Endothelial cell of umbilical vein (primary cell): ENCODE measurements around the gene LCOR. TPM values are rescaled to one million over a fixed set of nuclear protein-coding genes. Genes with fewer than 3 reads are reported as not detected.

Experiments
- BruUV-seq: library from RNA; stranded (reverse); fragments of 400-500 nt; replicated peaks from 2 replicates; lab custom pipeline; 2021; lab: Mats Ljungman, UMichigan
- CTCF ChIA-PET: fragments of 300-600, 350-600 bp; sonication (Branson Sonifier 250); formaldehyde crosslinking; loops from one replicate; lab custom pipeline; 2021; ENCODE audit warnings: antibody characterized with exemption, inconsistent platforms; lab: Charles Lee
- POLR2A ChIA-PET: fragments of 300-600, 350-600 bp; sonication (Branson Sonifier 250); formaldehyde crosslinking; loops from one replicate; lab custom pipeline; 2021; ENCODE audit warnings: antibody characterized with exemption, inconsistent platforms; lab: Charles Lee
- DNase-seq: peaks from one replicate; pipeline ENCODE4 v3.0.0-alpha.2; 2011; ENCODE audit warnings: low read depth, low spot score
- FAIRE-seq: peaks from 2 replicates; lab custom pipeline; 2011; peaks lifted over from hg19 to GRCh38; lab: Jason Lieb, UNC
- H2AFZ ChIP-seq: 2 replicates; pipeline ENCODE4 v1.6.0; 2012; ENCODE audit warnings: low read depth, low read length, control low read depth, inconsistent platforms
- H3K27ac ChIP-seq: 2 replicates; pipeline ENCODE4 v1.5.1; 2011; ENCODE audit warnings: low read depth, mild to moderate bottlenecking, control low read depth, low read length, moderate library complexity; ENCODE audit not compliant: insufficient read depth
- H3K27me3 ChIP-seq, 2 experiments: 2 replicates each; pipeline versions ENCODE4 v1.6.0 to v1.6.1; 2011; ENCODE audit warnings: low read length in 2 of 2, mixed read lengths in 1 of 2; ENCODE audit not compliant: control insufficient read depth in 2 of 2, insufficient read depth in 2 of 2
- H3K36me3 ChIP-seq, 2 experiments: 2 replicates in 1 of 2; 3 replicates in 1 of 2; pipeline ENCODE4 v1.5.1; 2011; ENCODE audit warnings: low read length in 2 of 2, mild to moderate bottlenecking in 1 of 2, moderate library complexity in 1 of 2; ENCODE audit not compliant: control insufficient read depth in 2 of 2, insufficient read depth in 2 of 2; ENCODE audit errors: extremely low read depth in 1 of 2
- H3K4me1 ChIP-seq: 3 replicates; pipeline ENCODE4 v1.5.1; 2011; ENCODE audit warnings: mild to moderate bottlenecking, low read length; ENCODE audit not compliant: control insufficient read depth, insufficient read depth; ENCODE audit errors: extremely low read depth
- H3K4me2 ChIP-seq: 2 replicates; pipeline ENCODE4 v1.6.1; 2011; ENCODE audit warnings: low read length, control low read depth, mixed read lengths; ENCODE audit not compliant: insufficient read depth
- H3K4me3 ChIP-seq, 3 experiments: fragments of 200-600 bp in 1 of 3; sonication (generic), shearing (Covaris generic) in 1 of 3; replicated peaks in 1 of 3; 2 replicates each; pipeline ENCODE4 v1.5.1; 2011 to 2016; ENCODE audit warnings: control low read depth in 3 of 3, low read length in 3 of 3, mild to moderate bottlenecking in 2 of 3, inconsistent platforms in 1 of 3, low read depth in 1 of 3, moderate library complexity in 1 of 3; ENCODE audit not compliant: insufficient read depth in 1 of 3
- H3K79me2 ChIP-seq: 2 replicates; pipeline ENCODE4 v1.6.0; 2012; ENCODE audit warnings: low read length, inconsistent platforms; ENCODE audit not compliant: control insufficient read depth, insufficient read depth
- H3K9ac ChIP-seq: replicated peaks from 2 replicates; pipeline ENCODE3; 2011; ENCODE audit warnings: low read length, control low read depth; ENCODE audit not compliant: insufficient read depth; ENCODE audit errors: extremely low read depth
- H3K9me1 ChIP-seq: replicated peaks from 3 replicates; pipeline ENCODE4 v1.6.0; 2011; ENCODE audit warnings: mild to moderate bottlenecking, low read length; ENCODE audit not compliant: control insufficient read depth, insufficient read depth; ENCODE audit errors: extremely low read depth
- H3K9me3 ChIP-seq: replicated peaks from 2 replicates; pipeline ENCODE4 v1.5.1; 2012; ENCODE audit warnings: low read length, inconsistent platforms; ENCODE audit not compliant: control insufficient read depth, insufficient read depth
- H4K20me1 ChIP-seq: replicated peaks from 2 replicates; pipeline ENCODE3; 2011; ENCODE audit warnings: mild to moderate bottlenecking, low read length; ENCODE audit not compliant: control insufficient read depth, insufficient read depth; ENCODE audit errors: extremely low read depth
- CTCF ChIP-seq, 2 donors: IDR thresholded peaks; 1 replicate in 1 of 2; 2 replicates in 1 of 2; pipeline ENCODE4 v1.5.1; 2011; ENCODE audit warnings: low read length in 2 of 2, mild to moderate bottlenecking in 2 of 2, moderate library complexity in 2 of 2, control low read depth in 1 of 2, inconsistent platforms in 1 of 2, low read depth in 1 of 2; ENCODE audit not compliant: insufficient read depth in 1 of 2; ENCODE audit errors: extremely low read depth in 1 of 2
- EZH2 ChIP-seq: IDR thresholded peaks from 2 replicates; pipeline ENCODE4 v1.6.1; 2012; ENCODE audit warnings: borderline replicate concordance, low read depth, mild to moderate bottlenecking, moderate library complexity, low read length, inconsistent platforms; ENCODE audit not compliant: severe bottlenecking
- FOS ChIP-seq: IDR thresholded peaks from 2 replicates; pipeline ENCODE4 v1.6.1; 2011; ENCODE audit warnings: mild to moderate bottlenecking, low read length, moderate library complexity, borderline replicate concordance; ENCODE audit not compliant: insufficient read depth
- GATA2 ChIP-seq: IDR thresholded peaks from 2 replicates; pipeline ENCODE4 v1.7.0; 2011; ENCODE audit warnings: low read depth, mild to moderate bottlenecking, moderate library complexity, mixed read lengths, low read length; ENCODE audit not compliant: insufficient read length, insufficient read depth
- JUN ChIP-seq: IDR thresholded peaks from 2 replicates; pipeline ENCODE4 v1.6.1; 2011; ENCODE audit warnings: borderline replicate concordance, low read depth; ENCODE audit not compliant: insufficient read length, insufficient read depth
- MAX ChIP-seq: IDR thresholded peaks from 2 replicates; pipeline ENCODE4 v1.6.1; 2011; ENCODE audit not compliant: insufficient read depth, insufficient read length
- MYC ChIP-seq: IDR thresholded peaks from one replicate; pipeline ENCODE4 v1.6.1; 2011; ENCODE audit warnings: mild to moderate bottlenecking, low read depth, low read length
- POLR2A ChIP-seq: IDR thresholded peaks from 2 replicates; pipeline ENCODE4 v1.6.1; 2012; ENCODE audit warnings: low read depth, mild to moderate bottlenecking, control low read depth, low read length
- POLR2AphosphoS5 ChIP-seq: IDR thresholded peaks from 2 replicates; pipeline ENCODE4 v1.6.1; 2012; ENCODE audit warnings: low read depth, mild to moderate bottlenecking, control low read depth, low read length, moderate library complexity; ENCODE audit not compliant: insufficient read depth
- dilution Hi-C: fragments of 300-500 bp; cut with MboI; formaldehyde crosslinking; loops from one replicate; pipeline ENCODE4 v1.15.0; 2019; ENCODE audit warnings: low sequenced_read_pairs; ENCODE audit not compliant: extremely low pct_ligation_motif_present
- intact Hi-C: fragments of 100-400 bp; cut with micrococcal nuclease; formaldehyde crosslinking; loops from one replicate; pipeline ENCODE4 v1.10.0; 2022
- polyA plus RNA-seq, 4 experiments: library from polyadenylated mRNA; depleted of rRNA in 3 of 4; stranded (reverse) in 3 of 4; unstranded in 1 of 4; fragments of >200 nt; gene quantifications; 2 replicates each; pipeline versions ENCODE4 v1.2.1 to v1.2.3, GENCODE V29; 2011 to 2012; ENCODE audit warnings: missing spikeins in 1 of 4
- total RNA-seq: library from RNA; stranded (reverse); gene quantifications from 2 replicates; pipeline ENCODE4 v1.2.3, GENCODE V29; 2021

Gene LCOR
- total and polyA plus RNA-seq, 2 donors (not counting 3 experiments of a cell fraction or from before 2014, with no cell fraction given) = 11.6 to 39.0 TPM

GRCh38 chr10:96895662-96896424, 63.7 kb downstream of the LCOR start:
- ChIA-PET POLR2A (no interaction called here), CTCF (no interaction called here)
- Histone ChIP-seq H3K9me1 (peaks cover 2% of the 10 kb centered on the region), H3K4me2 (no peak overlapping the region), H3K79me2 (peaks cover 70% of the 10 kb centered on the region), H3K9me3 (no peaks in the 10 kb centered on the region), H3K36me3 (no peaks in the 10 kb centered on the region), H3K27ac (no peak overlapping the region), H3K4me3 (no peak overlapping the region), H3K4me1 (no peaks in the 10 kb centered on the region), H3K27me3 (no peaks in the 10 kb centered on the region), H4K20me1 (peaks cover 25% of the 10 kb centered on the region), H2AFZ (no peak overlapping the region), H3K9ac (no peak overlapping the region)
- no TSS peak for BruUV-seq
- intact Hi-C loops (no loop called here), dilution Hi-C loops (no loop called here)
- TF ChIP-seq CTCF (IDR thresholded peaks at IDR 0.05; ENCODE audit: extremely low read depth in 1 of 2, insufficient read depth in 1 of 2, low read depth in 1 of 2, low read length in 2 of 2) = no peak
- no peak for TF ChIP-seq POLR2A
- TF ChIP-seq FOS = no peak
- no peak for TF ChIP-seq MYC
- TF ChIP-seq POLR2AphosphoS5 = no peak
- TF ChIP-seq EZH2 = no peak
- no peak for TF ChIP-seq GATA2
- no peak for TF ChIP-seq JUN
- TF ChIP-seq MAX = no peak
- no peak for DNase-seq
- FAIRE-seq = no peak
